ENCODE results near the gene PROC. TPM values are rescaled to one million over a fixed set of nuclear protein-coding genes. Genes with fewer than 3 reads are reported as not detected.

The PROC gene
- total RNA-seq, 1 donor from 2014 or later = not detected

DNA sequence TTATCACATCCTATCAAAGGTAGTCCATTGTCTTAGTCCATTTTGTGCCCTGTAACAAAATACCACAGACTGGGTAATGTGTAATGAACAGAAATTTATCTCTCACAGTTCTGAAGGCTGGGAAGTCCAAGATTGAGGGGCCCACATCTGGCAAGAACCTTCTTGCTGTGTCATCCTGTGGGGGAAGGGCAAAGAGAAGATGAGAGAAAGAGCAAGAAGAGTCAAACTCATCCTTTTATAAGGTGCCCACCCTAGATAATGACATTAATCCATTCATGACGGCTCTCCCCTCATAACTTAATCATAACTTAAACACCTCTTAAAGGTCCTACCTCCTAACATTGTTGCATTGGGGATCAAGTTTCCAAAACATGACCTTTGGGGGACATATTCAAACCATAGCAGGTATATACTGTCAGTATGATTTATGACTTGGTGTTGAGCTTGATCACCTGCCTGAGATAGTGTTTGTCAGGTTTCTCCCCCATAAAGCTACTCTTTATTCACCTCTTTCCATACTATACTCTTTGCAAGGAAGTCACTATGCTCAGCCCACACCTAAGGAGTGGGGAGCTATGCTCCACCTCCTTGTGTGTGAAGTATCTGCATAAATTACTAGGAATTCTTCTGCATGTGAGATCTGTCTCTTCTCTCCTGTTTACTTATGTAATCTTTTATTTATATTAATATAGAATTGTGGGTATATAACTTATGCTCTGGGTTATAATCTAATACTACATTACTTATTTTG is 25.2 kb upstream of the PROC start:
- intact Hi-C loops (cut with micrococcal nuclease) = no loop called here

DNA sequence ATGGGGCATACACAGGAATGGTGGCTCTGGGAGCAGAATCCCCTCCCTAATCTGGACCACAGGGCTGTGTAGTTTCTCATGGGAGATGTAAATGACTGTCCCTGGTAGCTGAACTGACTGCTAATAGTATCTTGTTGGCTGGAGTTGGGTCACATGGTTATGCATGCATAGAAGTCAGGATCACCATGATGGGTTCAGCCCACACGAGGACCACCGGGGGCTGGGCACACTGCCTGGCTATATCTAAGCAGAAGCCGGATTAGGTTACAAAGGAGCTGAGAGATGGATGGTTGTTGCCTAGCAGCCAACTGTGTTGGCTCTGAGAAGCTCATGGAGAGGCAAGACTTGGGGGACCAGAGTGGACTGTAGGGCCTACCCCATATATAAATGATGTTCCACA is 23.7 kb upstream of the PROC start:
- intact Hi-C loops (cut with micrococcal nuclease) = no loop called here

DNA sequence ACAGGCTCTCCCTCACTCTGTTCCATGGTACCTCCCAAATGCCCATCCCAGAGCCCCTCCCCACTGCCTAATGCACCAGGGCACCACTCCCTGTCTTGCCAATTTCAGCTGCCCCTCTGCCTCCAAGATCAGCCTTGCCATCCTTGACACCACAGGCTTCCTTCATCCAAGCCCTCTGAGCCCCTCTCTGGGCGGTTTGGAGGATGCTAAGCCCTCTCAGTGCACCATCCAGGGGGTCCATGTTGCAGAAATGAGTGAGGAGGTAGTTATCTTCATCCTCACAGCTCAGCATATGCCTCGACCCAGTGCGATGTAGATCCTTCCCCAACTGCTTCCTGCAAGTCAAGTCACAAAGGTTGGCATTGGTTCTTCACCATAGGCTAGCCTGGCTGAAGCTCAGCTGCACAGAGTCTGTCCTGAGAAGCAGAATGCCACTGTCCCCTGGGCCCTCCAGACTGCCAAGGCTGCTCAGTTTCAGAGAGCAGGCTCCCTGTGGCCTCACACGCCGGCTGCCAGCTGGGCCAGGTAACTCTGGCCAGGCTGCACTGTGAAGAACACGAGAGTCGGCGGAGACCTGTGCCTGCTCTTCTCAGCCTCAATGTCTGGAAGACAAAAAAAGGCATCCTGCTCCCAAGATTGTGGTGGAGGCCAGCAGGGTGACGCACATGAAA is 20.5 kb upstream of the PROC start:
- intact Hi-C loops (cut with micrococcal nuclease) = loop anchor here (1.0 kb wide), 2 partner anchors 9 to 10 kb away; no protein-coding TSS in a partner anchor

DNA sequence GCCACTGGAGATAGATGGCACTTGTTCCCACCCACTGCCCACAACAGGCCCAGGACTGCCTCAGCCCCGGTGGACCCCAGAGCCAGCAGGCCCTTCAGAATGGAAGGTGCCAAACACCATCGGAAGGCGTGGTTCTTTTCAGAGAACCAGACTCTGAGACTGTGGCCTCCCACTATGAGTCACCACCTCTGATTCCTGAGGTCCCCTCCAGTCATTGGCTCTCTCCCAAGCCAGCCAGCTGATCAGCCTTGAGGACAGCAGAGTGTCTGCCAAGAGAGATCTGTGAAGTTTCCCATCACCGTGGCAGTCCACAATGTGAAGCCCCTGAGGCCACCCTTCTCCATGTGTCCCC is 20.0 kb upstream of the PROC start:
- intact Hi-C loops (cut with micrococcal nuclease) = loop anchor here (1.0 kb wide), 2 partner anchors 9 to 10 kb away; no protein-coding TSS in a partner anchor

DNA sequence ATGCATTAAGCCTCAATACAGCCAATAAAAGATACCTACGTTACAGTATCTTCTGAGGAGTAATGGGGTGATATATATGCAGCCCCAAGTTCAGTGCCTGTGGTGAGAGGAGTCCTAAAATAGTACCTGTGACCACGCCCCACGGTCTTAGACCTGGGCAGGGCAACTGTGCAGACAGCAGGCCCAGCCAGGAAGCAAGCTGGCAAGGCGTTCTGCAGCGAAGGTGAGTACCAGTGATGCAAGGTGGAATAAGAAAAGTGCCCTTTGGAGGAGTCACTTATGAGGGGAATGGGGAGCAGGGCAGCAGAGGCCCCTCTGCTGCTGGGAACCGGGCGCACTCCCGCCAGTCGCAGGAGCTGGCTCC is 17.7 kb upstream of the PROC start:
- intact Hi-C loops (cut with micrococcal nuclease) = no loop called here

DNA sequence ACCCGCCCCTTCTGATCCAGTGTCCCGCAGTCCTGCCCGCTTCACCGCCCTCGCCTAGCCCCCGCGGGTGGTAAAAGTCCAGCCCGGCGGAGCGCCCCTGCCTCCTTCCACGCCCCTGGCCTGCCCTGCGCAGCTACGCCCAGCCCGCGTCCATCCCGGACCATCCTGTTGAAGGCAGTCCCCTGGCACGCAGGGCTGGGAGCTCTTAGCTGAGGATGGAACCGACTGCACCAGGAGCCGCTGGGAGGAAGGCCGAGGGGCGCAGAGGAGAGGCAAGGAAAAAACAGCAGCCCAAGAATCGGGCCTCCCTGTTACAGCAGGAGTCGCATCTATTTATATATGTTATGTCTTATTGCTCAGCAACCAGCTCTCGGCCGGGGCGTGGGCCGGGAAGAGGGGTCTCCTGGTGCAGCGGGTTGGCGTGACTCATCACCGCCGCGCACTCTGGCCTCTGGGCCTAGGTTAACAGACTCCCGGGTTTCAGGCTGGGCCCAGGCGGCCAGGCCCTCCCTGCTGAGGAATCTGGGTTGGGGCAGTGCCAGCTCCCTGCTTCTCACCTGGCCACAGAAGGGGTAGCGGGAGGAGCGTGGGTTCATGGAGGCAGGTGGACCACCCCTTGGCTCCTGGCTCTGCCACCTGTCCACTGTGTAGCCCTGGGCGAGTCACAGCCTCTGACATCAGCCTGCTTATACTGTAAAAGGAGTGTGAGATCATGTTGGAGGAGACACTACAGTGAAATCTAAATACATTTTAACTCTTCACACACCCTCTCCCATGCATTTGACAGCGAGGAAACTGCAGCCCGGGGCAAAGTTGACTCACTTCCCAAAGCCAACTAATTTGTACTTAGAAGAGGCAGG is 17.1 kb upstream of the PROC start:
- intact Hi-C loops (cut with micrococcal nuclease) = no loop called here

DNA sequence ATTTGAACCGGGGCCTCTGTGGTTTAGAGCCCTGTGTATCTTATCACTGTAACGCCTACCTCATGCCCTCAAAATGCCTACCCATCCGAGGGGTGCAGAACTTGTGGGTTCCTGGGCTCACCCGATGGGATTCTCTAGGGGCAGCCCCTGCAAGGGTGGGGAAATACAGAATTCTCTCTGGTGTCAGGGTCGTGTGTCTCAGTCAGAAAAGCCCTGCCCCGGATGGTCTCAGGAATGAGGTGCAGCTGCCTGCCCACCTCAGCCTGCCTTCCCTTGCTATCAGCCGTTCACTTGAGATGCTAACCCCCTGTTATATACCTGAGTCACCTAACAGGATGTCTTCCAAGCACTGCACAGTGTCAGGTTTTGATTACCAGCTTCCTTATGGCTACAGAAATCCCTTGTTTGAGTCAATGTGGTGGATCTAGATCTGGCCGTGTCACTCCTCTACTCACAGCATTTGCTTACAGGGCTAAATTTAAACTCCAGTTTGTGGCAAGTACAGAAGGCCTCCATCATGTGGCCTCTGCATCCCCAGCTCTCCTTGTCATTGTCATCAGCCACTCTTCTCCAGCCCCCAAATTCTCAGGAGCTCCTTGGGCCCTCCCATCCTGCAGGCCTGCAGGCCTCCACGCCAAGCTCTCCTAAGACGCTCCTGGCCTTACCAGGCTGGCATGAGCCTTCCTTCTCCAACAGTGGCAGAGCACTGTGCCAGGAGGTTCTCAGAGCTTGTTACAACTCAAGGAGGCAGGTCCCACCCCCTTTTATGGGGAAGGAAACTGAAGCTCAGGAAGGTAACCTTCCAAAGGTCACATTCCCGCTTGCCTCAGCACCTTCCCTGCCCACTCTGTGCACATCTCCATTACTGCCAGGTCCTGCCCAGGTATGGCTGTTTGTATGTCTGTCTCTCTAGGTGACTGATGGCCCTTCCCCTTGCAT is 16.2 kb upstream of the PROC start:
- intact Hi-C loops (cut with micrococcal nuclease) = no loop called here

DNA sequence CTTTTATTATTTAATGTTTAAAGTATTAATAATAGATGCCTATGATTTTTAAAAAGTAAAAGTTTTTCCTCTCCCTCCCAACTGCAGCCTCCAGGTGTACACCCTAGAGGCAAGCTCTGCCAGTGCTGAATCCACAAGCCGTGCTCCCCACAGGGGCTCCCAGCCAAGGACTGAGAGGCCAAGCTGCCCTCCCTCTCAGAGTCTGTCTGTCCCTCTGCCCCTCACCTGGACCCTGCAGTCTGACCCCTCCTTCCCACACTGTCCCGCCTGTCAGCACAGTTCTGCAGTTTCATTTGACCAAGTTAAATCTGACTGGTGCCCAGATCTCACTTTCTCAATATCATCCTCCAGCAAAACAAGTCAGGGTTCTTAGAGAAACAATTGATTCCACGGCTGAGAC is 14.8 kb upstream of the PROC start:
- intact Hi-C loops (cut with micrococcal nuclease) = no loop called here

DNA sequence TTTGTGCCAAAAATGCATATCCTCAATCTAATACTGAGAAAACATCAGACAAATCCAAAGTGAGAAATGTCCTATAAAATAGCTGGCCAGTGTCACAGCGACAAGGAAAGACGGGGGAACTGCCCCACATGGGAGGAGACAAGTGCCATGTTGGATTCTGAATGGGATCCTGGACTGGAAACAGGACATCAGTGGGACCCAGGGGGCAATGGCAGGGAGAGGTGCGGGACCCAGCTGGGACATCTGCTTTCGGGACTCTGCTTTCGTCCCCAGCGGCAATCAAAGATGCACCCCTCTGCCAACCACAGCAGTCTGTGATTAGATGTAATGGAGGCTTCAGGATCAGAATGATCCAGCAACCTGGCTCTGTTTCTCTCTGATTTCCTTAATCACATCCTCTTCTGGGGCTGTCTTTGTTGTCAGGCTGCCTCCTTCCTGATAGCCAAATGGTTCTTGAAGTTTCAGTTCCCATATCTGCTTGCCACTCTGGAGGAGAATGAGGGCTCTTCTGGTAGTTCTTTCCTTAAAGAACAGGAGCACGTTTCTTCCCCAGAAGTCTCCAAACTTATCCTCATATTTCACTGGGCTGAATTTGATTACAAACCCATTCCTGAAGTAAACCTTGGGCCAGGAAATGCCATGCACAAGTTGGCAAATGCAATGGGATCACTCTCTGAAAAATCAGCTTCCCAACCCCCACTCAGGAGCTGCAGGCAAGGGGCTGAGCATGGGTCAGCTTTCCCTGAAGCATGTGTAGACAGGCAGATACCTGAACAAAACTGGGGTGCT is 13.6 kb upstream of the PROC start:
- intact Hi-C loops (cut with micrococcal nuclease) = loop anchor here (5.0 kb wide), 1 partner anchor 322 kb away; no protein-coding TSS in a partner anchor

DNA sequence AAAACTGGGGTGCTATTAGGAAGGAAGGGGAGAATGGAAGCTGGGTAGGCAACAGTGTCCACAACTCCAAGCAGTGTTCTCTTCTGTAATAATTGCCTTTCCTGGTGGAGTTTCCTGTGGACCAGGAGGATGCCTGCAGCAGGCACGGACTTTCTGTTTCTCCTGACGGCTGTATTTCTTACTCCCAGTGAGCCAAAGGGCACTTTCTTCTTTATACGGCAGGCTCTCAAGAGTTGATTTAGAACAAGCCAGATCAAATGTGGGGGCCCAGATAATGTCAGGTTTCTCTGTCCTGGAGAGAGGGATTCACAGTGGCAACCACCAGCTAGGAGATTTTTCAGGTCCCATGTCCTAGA is 13.0 kb upstream of the PROC start:
- intact Hi-C loops (cut with micrococcal nuclease) = loop anchor here (5.0 kb wide), 1 partner anchor 323 kb away; no protein-coding TSS in a partner anchor

DNA sequence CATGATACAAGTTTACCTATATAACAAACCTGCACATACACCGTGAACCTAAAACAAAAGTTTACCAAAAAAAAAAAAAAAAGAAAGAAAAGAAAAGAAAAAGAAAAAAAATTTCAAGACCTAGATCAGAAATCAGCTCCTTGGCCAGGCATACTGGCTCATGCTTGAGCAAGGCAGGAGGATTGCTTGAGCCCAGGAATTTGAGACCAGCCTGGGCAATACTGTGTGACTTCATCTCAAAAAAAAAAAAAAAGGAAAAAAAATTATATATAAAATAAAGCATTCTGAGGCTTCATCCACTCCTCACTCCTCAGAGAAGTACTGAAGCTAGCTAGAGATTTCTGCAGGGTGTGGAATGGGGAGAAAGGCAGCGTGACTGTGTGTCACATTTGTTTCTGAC is 11.8 kb upstream of the PROC start:
- intact Hi-C loops (cut with micrococcal nuclease) = loop anchor here (5.0 kb wide), 1 partner anchor 324 kb away; no protein-coding TSS in a partner anchor

DNA sequence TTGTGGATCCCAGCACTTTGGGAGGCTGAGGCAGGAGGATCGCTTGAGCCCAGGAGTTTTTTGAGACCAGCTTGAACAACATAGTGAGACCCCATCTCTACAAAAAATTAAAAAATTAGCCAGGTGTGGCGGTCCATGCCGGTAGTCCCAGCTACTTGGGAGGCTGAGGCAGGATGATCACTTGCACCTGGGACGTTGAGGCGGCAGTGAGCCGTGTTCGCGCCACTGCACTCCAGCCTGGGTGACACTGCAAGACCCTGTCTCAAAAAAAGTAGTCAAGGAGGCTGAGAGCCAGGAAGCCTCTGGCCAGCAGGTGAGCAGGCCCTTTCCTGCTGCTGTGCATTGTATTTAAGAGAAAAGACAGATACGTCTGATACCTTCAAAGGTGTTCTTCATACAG is 11.1 kb upstream of the PROC start:
- intact Hi-C loops (cut with micrococcal nuclease) = loop anchor here (1.0 to 5.0 kb wide), 2 partner anchors 9 to 325 kb away; no protein-coding TSS in a partner anchor

DNA sequence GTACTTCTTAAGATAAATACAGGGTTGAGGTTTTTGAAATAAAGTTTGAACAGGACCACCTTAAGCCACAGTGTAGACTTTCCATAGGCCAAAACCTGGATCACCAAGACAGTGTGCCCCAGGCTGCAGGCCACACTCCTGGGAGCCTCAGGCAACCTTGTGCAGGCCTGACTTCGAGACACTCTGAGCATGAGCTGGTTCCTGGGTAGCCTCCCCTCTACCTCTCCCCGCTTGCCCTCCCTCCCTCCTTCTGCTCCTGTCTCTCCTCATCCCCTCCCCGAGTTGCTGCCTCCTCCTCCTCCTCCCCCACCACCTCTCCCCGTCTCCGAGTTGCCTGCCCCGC is 10.6 kb upstream of the PROC start:
- intact Hi-C loops (cut with micrococcal nuclease) = loop anchor here (1.0 to 5.0 kb wide), 4 partner anchors 9 to 325 kb away; partner anchors contain the start of gene IWS1

DNA sequence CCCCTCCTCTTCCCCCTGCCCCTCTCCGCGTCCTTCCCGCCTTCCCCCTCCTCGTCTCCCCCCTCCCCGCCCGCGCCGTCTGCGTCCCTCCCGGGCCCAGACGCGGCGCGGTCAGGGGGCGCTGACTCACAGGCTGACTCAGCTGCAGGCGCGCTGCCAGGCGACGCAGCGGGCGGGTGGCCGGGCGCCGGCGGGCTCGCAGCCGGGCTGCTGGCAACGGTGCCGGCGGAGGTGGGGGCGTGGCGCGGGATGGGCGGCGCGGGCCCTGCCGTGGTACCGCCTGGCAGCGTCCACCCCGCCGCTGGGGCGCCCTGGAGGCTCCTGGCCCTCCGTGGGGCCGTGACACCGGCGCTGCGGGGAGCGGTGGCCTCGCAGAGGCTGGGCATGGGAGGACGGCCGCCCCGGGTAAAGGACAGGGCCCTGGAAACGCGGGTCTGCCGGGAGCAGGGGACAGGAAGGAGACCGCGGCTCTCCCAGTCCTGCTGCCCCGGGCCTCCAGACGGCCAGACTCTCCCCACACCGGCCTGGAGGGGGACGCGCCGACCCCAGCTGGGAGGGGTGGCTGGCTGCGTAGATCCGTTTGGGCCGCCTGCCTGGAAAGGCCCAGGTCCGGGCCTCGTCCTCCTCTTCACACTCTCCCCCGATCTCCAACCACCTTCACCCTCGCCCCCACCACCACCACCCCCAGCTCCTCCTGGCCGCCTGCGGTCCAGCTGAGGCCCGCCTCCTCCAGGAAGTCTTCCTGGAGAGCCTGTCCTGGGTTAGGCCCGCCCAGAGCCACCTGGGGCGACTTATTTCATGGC is 10.0 kb upstream of the PROC start:
- intact Hi-C loops (cut with micrococcal nuclease) = loop anchor here (1.0 to 5.0 kb wide), 3 partner anchors 8 to 326 kb away; partner anchors contain the start of gene IWS1

DNA sequence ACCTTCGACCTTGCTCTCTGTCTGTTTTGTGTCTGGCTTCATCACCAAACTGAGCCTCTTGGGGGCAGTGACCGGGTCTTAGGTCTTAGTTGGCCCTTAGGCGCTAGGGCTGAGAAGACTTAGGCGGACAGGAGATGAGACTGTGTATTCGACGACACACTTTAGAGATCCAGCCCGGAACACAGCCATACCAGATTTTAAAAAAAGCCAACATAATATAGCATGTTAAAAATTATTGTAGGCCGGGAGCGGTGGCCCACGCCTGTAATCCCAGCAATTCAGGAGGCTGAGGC is 9.5 kb upstream of the PROC start:
- intact Hi-C loops (cut with micrococcal nuclease) = loop anchor here (1.0 to 5.0 kb wide), 3 partner anchors 8 to 326 kb away; partner anchors contain the start of gene IWS1

DNA sequence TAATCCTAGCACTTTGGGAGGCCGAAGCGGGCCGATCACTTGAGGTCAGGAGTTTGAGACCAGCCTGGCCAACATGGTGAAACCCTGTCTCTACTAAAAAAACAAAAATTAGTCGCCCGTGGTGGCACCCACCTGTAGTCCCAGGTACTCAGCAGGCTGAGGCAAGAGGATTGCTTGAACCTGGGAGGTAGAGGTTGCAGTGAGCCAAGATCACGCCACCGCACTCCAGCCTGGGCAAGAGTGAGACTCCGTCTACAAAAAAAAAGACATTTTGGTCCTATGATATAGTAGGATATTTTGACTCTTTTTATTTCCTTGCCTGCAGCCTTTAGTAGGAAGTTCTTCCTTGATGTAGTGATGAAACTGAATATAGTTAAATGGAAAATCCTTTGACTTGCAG is 8.5 kb upstream of the PROC start:
- intact Hi-C loops (cut with micrococcal nuclease) = loop anchor here (1.0 to 5.0 kb wide), 4 partner anchors 21 to 327 kb away; partner anchors contain the start of genes ERCC3 and SFT2D3

DNA sequence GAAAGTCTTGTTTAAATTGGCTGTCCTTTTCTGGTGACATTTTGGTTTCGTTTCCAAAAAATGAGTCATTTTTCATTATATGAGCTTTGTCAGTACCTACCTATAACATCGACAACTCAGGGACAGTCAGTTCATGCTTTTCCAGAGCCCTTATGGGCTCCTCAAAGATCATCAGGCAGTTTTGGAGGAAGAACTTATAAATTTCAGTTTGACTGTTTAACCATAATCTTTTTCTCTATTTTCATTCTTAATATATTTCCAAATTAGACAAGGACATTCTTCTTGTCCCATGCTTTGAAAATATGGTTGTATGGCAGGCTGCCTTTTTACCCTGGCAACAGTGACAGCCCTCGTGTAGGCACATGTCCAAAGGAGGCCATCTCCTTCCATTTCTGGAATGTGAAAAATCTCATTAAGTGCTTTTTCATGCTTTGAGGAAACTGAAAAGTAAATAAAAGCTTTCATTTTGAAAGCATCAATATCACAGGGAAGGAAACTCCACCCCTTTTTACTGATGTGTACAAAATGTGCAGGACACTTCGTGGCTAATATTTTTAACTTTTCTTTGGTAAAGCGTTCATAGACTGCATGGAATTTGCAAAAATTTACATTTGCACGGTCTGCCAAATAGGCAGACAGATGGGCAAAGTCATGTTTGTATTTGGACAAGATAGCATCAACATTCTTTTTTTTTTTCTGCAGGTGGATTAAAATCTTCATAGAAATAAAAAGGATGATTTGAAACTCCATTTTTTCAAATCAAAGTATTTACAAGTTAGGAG is 7.2 kb upstream of the PROC start:
- intact Hi-C loops (cut with micrococcal nuclease) = loop anchor here (1.0 to 5.0 kb wide), 3 partner anchors 23 to 291 kb away; partner anchors contain the start of genes ERCC3 and SFT2D3

Measured in T-helper 1 cell treated with Interleukin-12 subunit alpha and Interleukin-12 subunit beta and Interleukin-4 antibody, amounts not matched to agents 30 ng/mL and 1 ng/mL, for 36 hours (primary cell).